K562 (cell line): Measurements from ENCODE around the gene URI1. TPM values are rescaled to one million over a fixed set of nuclear protein-coding genes. Genes with fewer than 3 reads are reported as not detected.

Experiments
- ATAC-seq: fragments of 200-7000 bp; cut with Tn5 transposase; 3 replicates; pipeline ENCODE4 v1.9.1; 2020; ENCODE audit warnings: moderate library complexity
- BruUV-seq: library from RNA; stranded (reverse); fragments of 400-500 nt; replicated peaks from 2 replicates; lab custom pipeline; 2021; lab: Mats Ljungman, UMichigan
- CTCF ChIA-PET: fragments of 300-600 bp; formaldehyde crosslinking; extraction: SDS; loops from one replicate; lab custom pipeline; 2021; ENCODE audit warnings: low intra/inter-chr PET ratio; lab: Yijun Ruan, JAX
- POLR2A ChIA-PET: fragments of 300-600, 350-650 bp; sonication (Branson Sonifier 250); formaldehyde crosslinking; extraction: SDS; loops from one replicate; lab custom pipeline; 2021; ENCODE audit warnings: antibody characterized with exemption, inconsistent platforms; lab: Yijun Ruan, JAX
- DNase-seq, 4 experiments: peaks; one replicate each; pipeline versions ENCODE4 v3.0.0 to v3.0.0-alpha.2; 2011 to 2018; ENCODE audit warnings: low spot score in 3 of 4, mixed read lengths in 3 of 4; ENCODE audit errors: extremely low read depth in 1 of 4
- FAIRE-seq: peaks from 2 replicates; lab custom pipeline; 2011; peaks lifted over from hg19 to GRCh38; lab: Jason Lieb, UNC
- H2AFZ ChIP-seq: 2 replicates; pipeline ENCODE4 v1.6.0; 2011; ENCODE audit warnings: low read depth, low read length, control low read depth, inconsistent platforms
- H3K27ac ChIP-seq: fragments of 200-600 bp; 3 replicates; pipeline ENCODE4 v1.8.0; 2011; ENCODE audit warnings: low read depth, mild to moderate bottlenecking, control low read depth, inconsistent platforms, low read length, moderate library complexity, mixed read lengths; ENCODE audit errors: extremely low read depth
- H3K27me3 ChIP-seq, 2 experiments: fragments of 300-600 bp in 1 of 2; 2 replicates in 1 of 2; 3 replicates in 1 of 2; pipeline versions ENCODE4 v1.6.0 to v1.8.0; 2011; ENCODE audit warnings: inconsistent platforms in 2 of 2, low read length in 2 of 2, mild to moderate bottlenecking in 1 of 2, mixed read lengths in 1 of 2, moderate library complexity in 1 of 2; ENCODE audit not compliant: control insufficient read depth in 2 of 2, insufficient read depth in 2 of 2
- H3K36me3 ChIP-seq: fragments of 300-600 bp; 3 replicates; pipeline ENCODE4 v1.8.0; 2011; ENCODE audit warnings: mild to moderate bottlenecking, low read length, inconsistent platforms; ENCODE audit not compliant: control insufficient read depth, insufficient read depth
- H3K4me1 ChIP-seq, 2 experiments: fragments of 200-600 bp in 1 of 2; replicated peaks in 1 of 2; 2 replicates in 1 of 2; 3 replicates in 1 of 2; pipeline versions ENCODE4 v1.5.1 to v1.8.0; 2011; ENCODE audit warnings: inconsistent platforms in 2 of 2, low read length in 2 of 2, mild to moderate bottlenecking in 1 of 2, mixed read lengths in 1 of 2, moderate library complexity in 1 of 2; ENCODE audit not compliant: control insufficient read depth in 2 of 2, insufficient read depth in 2 of 2
- H3K4me2 ChIP-seq: 2 replicates; pipeline ENCODE4 v1.6.1; 2011; ENCODE audit warnings: low read length, control low read depth, inconsistent platforms, mixed read lengths; ENCODE audit not compliant: insufficient read depth
- H3K4me3 ChIP-seq: fragments of 200-600 bp; sonication (generic), shearing (Covaris generic); 2 replicates; pipeline ENCODE4 v1.5.1; 2016; ENCODE audit warnings: control low read depth, inconsistent platforms
- H3K79me2 ChIP-seq: fragments of 200-600 bp; 3 replicates; pipeline ENCODE4 v1.8.0; 2011; ENCODE audit warnings: low read length, inconsistent platforms; ENCODE audit not compliant: control insufficient read depth, insufficient read depth
- H3K9ac ChIP-seq, 2 experiments: 2 replicates each; pipeline versions ENCODE4 v1.6.0 to v1.6.1; 2011; ENCODE audit warnings: low read depth in 2 of 2, low read length in 2 of 2, control low read depth in 1 of 2, inconsistent platforms in 1 of 2, mild to moderate bottlenecking in 1 of 2, mixed read lengths in 1 of 2; ENCODE audit not compliant: insufficient read depth in 1 of 2
- H3K9me1 ChIP-seq: one replicate; pipeline ENCODE4 v1.6.0; 2011; ENCODE audit warnings: inconsistent platforms, mild to moderate bottlenecking, low read length, moderate library complexity; ENCODE audit not compliant: control insufficient read depth, insufficient read depth
- H3K9me3 ChIP-seq: replicated peaks from 2 replicates; pipeline ENCODE4 v1.5.1; 2011; ENCODE audit warnings: low read depth, low read length, inconsistent platforms; ENCODE audit not compliant: control insufficient read depth, insufficient read depth
- H4K20me1 ChIP-seq: replicated peaks from 2 replicates; pipeline ENCODE4 v1.6.1; 2011; ENCODE audit warnings: low read length, inconsistent platforms, mixed read lengths; ENCODE audit not compliant: control insufficient read depth, insufficient read depth
- ATF2 ChIP-seq: sonication (generic); formaldehyde crosslinking; IDR thresholded peaks from 2 replicates; pipeline ENCODE4 v1.8.1; 2022; ENCODE audit warnings: missing genetic modification reagents
- CHAMP1 ChIP-seq: fragments of 450-650 bp; IDR thresholded peaks from 2 replicates; pipeline ENCODE4 v1.6.1; 2016; ENCODE audit warnings: mild to moderate bottlenecking
- KLF1 ChIP-seq: fragments of 450-650 bp; IDR thresholded peaks from 2 replicates; pipeline ENCODE4 v1.6.1; 2016; ENCODE audit warnings: missing genetic modification characterization, missing compliant biosample characterization
- POLR3A ChIP-seq: IDR thresholded peaks from 2 replicates; pipeline ENCODE4 v1.6.1; 2011; ENCODE audit warnings: borderline replicate concordance, mild to moderate bottlenecking, moderate library complexity; ENCODE audit not compliant: insufficient read length, insufficient read depth; ENCODE audit errors: extremely low read depth
- PRPF4 ChIP-seq: fragments of 200-400 bp; formaldehyde crosslinking; IDR thresholded peaks from one replicate; pipeline ENCODE4 v1.6.1; 2017; ENCODE audit warnings: low read length, low read depth, mild to moderate bottlenecking; ENCODE audit not compliant: insufficient read depth, poor library complexity, severe bottlenecking
- RAD21 ChIP-seq, 2 experiments: fragments of 250-450 bp in 1 of 2; fragments of 450-650 bp in 1 of 2; sonication (Bioruptor Pico) in 1 of 2; formaldehyde crosslinking in 1 of 2; IDR thresholded peaks in 1 of 2; conservative IDR thresholded peaks in 1 of 2; 2 replicates each; pipeline versions ENCODE4 v1.4.0 to v1.8.0; 2020 to 2022; ENCODE audit warnings: mild to moderate bottlenecking in 2 of 2, moderate library complexity in 1 of 2
- RBM25 ChIP-seq: fragments of 200-400 bp; formaldehyde crosslinking; IDR thresholded peaks from 2 replicates; pipeline ENCODE4 v1.6.1; 2018; ENCODE audit warnings: low read length, low read depth, moderate library complexity; ENCODE audit not compliant: severe bottlenecking
- RBM34 ChIP-seq: fragments of 200-400 bp; formaldehyde crosslinking; IDR thresholded peaks from 2 replicates; pipeline ENCODE4 v1.6.1; 2018; ENCODE audit warnings: low read length, borderline replicate concordance; ENCODE audit not compliant: insufficient read depth
- XRCC3 ChIP-seq: fragments of 450-650 bp; IDR thresholded peaks from 2 replicates; pipeline ENCODE4 v1.6.1; 2017; ENCODE audit warnings: mild to moderate bottlenecking, moderate library complexity
- ZC3H11A ChIP-seq: IDR thresholded peaks from 2 replicates; pipeline ENCODE4 v1.6.1; 2012; ENCODE audit warnings: low read depth, low read length, improper control_type of control experiment
- ZKSCAN3 ChIP-seq: fragments of 250-450 bp; sonication (Bioruptor Pico); IDR thresholded peaks from 2 replicates; pipeline ENCODE4 v1.4.0; 2020
- WGBS: fragments of 100-300 bp; shearing (Covaris generic); methylation state at CpG from one replicate; pipeline ENCODE4 v1.1.6; 2016; ENCODE audit warnings: low coverage, mixed read lengths; ENCODE audit not compliant: insufficient coverage; ENCODE audit errors: missing lambda C conversion rate; 5-methylcytosine and 5-hydroxymethylcytosine counted together
- in situ Hi-C: fragments of 300-500 bp; cut with MboI; formaldehyde crosslinking; loops from 4 replicates; pipeline ENCODE4 v1.15.0; 2018; ENCODE audit warnings: inconsistent platforms, mixed read lengths
- intact Hi-C: fragments of 100-400 bp; cut with micrococcal nuclease; formaldehyde crosslinking; loops from 2 replicates; pipeline ENCODE4 v1.14.2; 2022
- polyA plus RNA-seq, 8 experiments: library from polyadenylated mRNA; depleted of rRNA in 4 of 8; stranded (reverse) in 5 of 8; unstranded in 3 of 8; fragments of >200 nt; fragmentation: Nextera tagmentation in 2 of 8; fragmentation: Illumina TruSeq in 1 of 8; extraction: Ambion mirVana in 2 of 8; extraction: Trizol in 1 of 8; gene quantifications; 2 replicates each; pipeline versions ENCODE4 v1.2.1 to v1.2.3, GENCODE V29; 2011 to 2014; ENCODE audit warnings: inconsistent platforms in 1 of 8, missing spikeins in 1 of 8
- total RNA-seq, 7 experiments: library from RNA; depleted of rRNA in 6 of 7; stranded (reverse); fragments of >200 nt in 6 of 7; fragmentation: Illumina TruSeq in 2 of 7; extraction: Trizol in 2 of 7; gene quantifications; 2 replicates each; pipeline versions ENCODE4 v1.2.1 to v1.2.3, GENCODE V29; 2011 to 2021; ENCODE audit warnings: low replicate concordance in 1 of 7
- TF ChIP-seq, protein P1 (sequence below): fragments of 250-450 bp; sonication (Bioruptor Pico); IDR thresholded peaks from 2 replicates; pipeline ENCODE4 v1.5.0; 2020; ENCODE audit warnings: mild to moderate bottlenecking, borderline replicate concordance

The URI1 gene
- total and polyA plus RNA-seq, 9 of the 15 experiments (the other 6 are each of a cell fraction or from before 2014, with no cell fraction given), result 16.9 to 87.4 (median 63.9) TPM

GRCh38 chr19:30036154-30037129, 94.4 kb downstream of the URI1 start:
- Histone ChIP-seq H2AFZ (no peak overlapping the region), H3K4me2 (no peak overlapping the region), H4K20me1 (no peaks in the 10 kb centered on the region), H3K9me3 (peaks cover 3% of the 10 kb centered on the region; the same call in 1 of the 2 replicates), H3K27ac (no peak overlapping the region), H3K36me3 (peaks cover 23% of the 10 kb centered on the region; the same call in 2 of the 3 replicates), H3K9me1 (no peaks in the 10 kb centered on the region), H3K79me2 (no peaks in the 10 kb centered on the region), H3K27me3 (no peaks in the 10 kb centered on the region), H3K4me1 (no peaks in the 10 kb centered on the region), H3K9ac (no peak overlapping the region), H3K4me3 (no peak overlapping the region)
- CTCF ChIA-PET, result no interaction called here
- no peak for ATAC-seq
- DNase-seq, result no peak
- 85% methylated on average over 8 of the region's 8 CpGs for WGBS
- in situ Hi-C loops (no loop called here), intact Hi-C loops (no loop called here)
- FAIRE-seq, result no peak
- POLR2A ChIA-PET, result interaction anchor here (0.7 to 1.1 kb wide), 3 partner anchors 11 to 588 kb away, joined by 3 read pairs; no protein-coding TSS in a partner anchor
- no TSS peak for BruUV-seq
- TF ChIP-seq CHAMP1 (no peak), RAD21 (CRISPR knock-in tag; conservative IDR thresholded peaks at IDR 0.05 in 1 of 2, IDR thresholded peaks at IDR 0.05 in 1 of 2) (no peak), RBM34 (no peak), RBM25 (no peak), ATF2 (CRISPR knock-in tag) (no peak), XRCC3 (no peak), ZC3H11A (no peak), PRPF4 (no peak), KLF1 (tag) (no peak), POLR3A (no peak), ZKSCAN3 (CRISPR knock-in tag) (no peak)
- TF ChIP-seq, protein P1, sequence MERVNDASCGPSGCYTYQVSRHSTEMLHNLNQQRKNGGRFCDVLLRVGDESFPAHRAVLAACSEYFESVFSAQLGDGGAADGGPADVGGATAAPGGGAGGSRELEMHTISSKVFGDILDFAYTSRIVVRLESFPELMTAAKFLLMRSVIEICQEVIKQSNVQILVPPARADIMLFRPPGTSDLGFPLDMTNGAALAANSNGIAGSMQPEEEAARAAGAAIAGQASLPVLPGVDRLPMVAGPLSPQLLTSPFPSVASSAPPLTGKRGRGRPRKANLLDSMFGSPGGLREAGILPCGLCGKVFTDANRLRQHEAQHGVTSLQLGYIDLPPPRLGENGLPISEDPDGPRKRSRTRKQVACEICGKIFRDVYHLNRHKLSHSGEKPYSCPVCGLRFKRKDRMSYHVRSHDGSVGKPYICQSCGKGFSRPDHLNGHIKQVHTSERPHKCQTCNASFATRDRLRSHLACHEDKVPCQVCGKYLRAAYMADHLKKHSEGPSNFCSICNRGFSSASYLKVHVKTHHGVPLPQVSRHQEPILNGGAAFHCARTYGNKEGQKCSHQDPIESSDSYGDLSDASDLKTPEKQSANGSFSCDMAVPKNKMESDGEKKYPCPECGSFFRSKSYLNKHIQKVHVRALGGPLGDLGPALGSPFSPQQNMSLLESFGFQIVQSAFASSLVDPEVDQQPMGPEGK (CRISPR knock-in tag), result no peak
